ENCODE measurements around the gene OR6M1. TPM values are rescaled to one million over a fixed set of nuclear protein-coding genes. Genes with fewer than 3 reads are reported as not detected.

OR6M1 gene
- total and polyA plus RNA-seq, 10 donors, result not detected

- no peak for DNase-seq
- H3K4me3 ChIP-seq, result no peak overlapping the region
- H3K27ac ChIP-seq, result no peak overlapping the region
- no peaks in the 10 kb centered on the region for H3K27me3 ChIP-seq (replicated peaks in 1 of 7)
- intact Hi-C loops (cut with DNase I; ENCODE audit: low total_unique reads), result no loop called here
- H3K36me3 ChIP-seq, result no peaks in the 10 kb centered on the region
- TF ChIP-seq CTCF (IDR thresholded peaks at IDR 0.05 in 8 of 11, conservative IDR thresholded peaks at IDR 0.05 in 3 of 11), result no peak
- no peak for TF ChIP-seq POLR2A (IDR thresholded peaks at IDR 0.05)
- TF ChIP-seq POLR2AphosphoS5 (IDR thresholded peaks at IDR 0.05), result no peak
- H3K9me3 ChIP-seq, result peaks cover 0 to 3% (median 0%) of the 10 kb centered on the region in 8 donors
- no peaks in the 10 kb centered on the region for H3K4me1 ChIP-seq
Observed at GRCh38 chr11:123770712-123771111, 35.4 kb downstream of the OR6M1 start.

GRCh38 chr11:123765601-123766000, 40.5 kb downstream of the OR6M1 start:
- Histone ChIP-seq H3K36me3 (no peaks in the 10 kb centered on the region), H3K4me1 (no peaks in the 10 kb centered on the region), H3K4me3 (no peak overlapping the region), H3K9me3 (peaks cover 0 to 30% (median 21%) of the 10 kb centered on the region in 8 donors), H3K27ac (no peak overlapping the region), H3K27me3 (replicated peaks in 1 of 7) (no peaks in the 10 kb centered on the region)
- no peak for DNase-seq
- 50 to 70% (median 61%) methylated on average over 1 of the region's 1 CpG for WGBS, 5 donors
- TF ChIP-seq POLR2AphosphoS5 (IDR thresholded peaks at IDR 0.05) (no peak), CTCF (IDR thresholded peaks at IDR 0.05 in 8 of 11, conservative IDR thresholded peaks at IDR 0.05 in 3 of 11) (no peak), POLR2A (IDR thresholded peaks at IDR 0.05) (no peak)
- intact Hi-C loops (cut with DNase I; ENCODE audit: low total_unique reads), result no loop called here

GRCh38 chr11:123762422-123762821, 43.7 kb downstream of the OR6M1 start:
- Histone ChIP-seq H3K27ac (no peak overlapping the region), H3K4me1 (no peaks in the 10 kb centered on the region), H3K4me3 (no peak overlapping the region), H3K9me3 (peaks cover 0 to 30% (median 21%) of the 10 kb centered on the region in 8 donors), H3K36me3 (no peaks in the 10 kb centered on the region), H3K27me3 (replicated peaks in 1 of 7) (no peaks in the 10 kb centered on the region)
- intact Hi-C loops (cut with DNase I; ENCODE audit: low total_unique reads), result no loop called here
- no peak for TF ChIP-seq POLR2A (IDR thresholded peaks at IDR 0.05)
- TF ChIP-seq CTCF (IDR thresholded peaks at IDR 0.05 in 8 of 11, conservative IDR thresholded peaks at IDR 0.05 in 3 of 11), result no peak
- no peak for TF ChIP-seq POLR2AphosphoS5 (IDR thresholded peaks at IDR 0.05)
- no peak for DNase-seq

- no peak overlapping the region for H3K27ac ChIP-seq
- H3K27me3 ChIP-seq (replicated peaks in 1 of 7), result no peaks in the 10 kb centered on the region
- no peak for DNase-seq
- no peaks in the 10 kb centered on the region for H3K36me3 ChIP-seq
- no peaks in the 10 kb centered on the region for H3K4me1 ChIP-seq
- peaks cover 0 to 30% (median 21%) of the 10 kb centered on the region in 8 donors for H3K9me3 ChIP-seq
- intact Hi-C loops (cut with DNase I; ENCODE audit: low total_unique reads), result no loop called here
- no peak overlapping the region for H3K4me3 ChIP-seq
- WGBS, 5 donors, result 59 to 71% (median 65%) methylated on average over 1 of the region's 1 CpG
- TF ChIP-seq POLR2A (IDR thresholded peaks at IDR 0.05), result no peak
- no peak for TF ChIP-seq CTCF (IDR thresholded peaks at IDR 0.05 in 8 of 11, conservative IDR thresholded peaks at IDR 0.05 in 3 of 11)
- no peak for TF ChIP-seq POLR2AphosphoS5 (IDR thresholded peaks at IDR 0.05)
Observed at GRCh38 chr11:123760894-123761293, 45.3 kb downstream of the OR6M1 start.
